Activated CD8-positive, alpha-beta T cell treated with anti-CD3 and anti-CD28 coated beads for 36 hours (primary cell): ENCODE data around the gene BMP4. TPM values are rescaled to one million over a fixed set of nuclear protein-coding genes. Genes with fewer than 3 reads are reported as not detected.

Experiments used
- ATAC-seq: fragments of 200-7000 bp; cut with Tn5 transposase; one replicate; pipeline ENCODE4 v1.10.0; 2021; ENCODE audit warnings: mild to moderate bottlenecking, moderate library complexity
- CTCF ChIA-PET: fragments of 350-600 bp; sonication (Branson Sonifier 250); formaldehyde crosslinking; loops from one replicate; lab custom pipeline; 2021; ENCODE audit warnings: antibody characterized with exemption; lab: Charles Lee
- POLR2A ChIA-PET: fragments of 350-600 bp; sonication (Branson Sonifier 250); formaldehyde crosslinking; loops from one replicate; lab custom pipeline; 2021; ENCODE audit warnings: antibody characterized with exemption; lab: Charles Lee
- DNase-seq: peaks from one replicate; pipeline ENCODE4 v3.0.0-alpha.2; 2020
- H3K27ac Mint-ChIP-seq: one replicate; pipeline ENCODE4 v1.8.0; 2021; ENCODE audit warnings: mild to moderate bottlenecking, mixed read lengths
- H3K27me3 Mint-ChIP-seq: one replicate; pipeline ENCODE4 v1.8.0; 2021; ENCODE audit warnings: mixed read lengths
- H3K36me3 Mint-ChIP-seq: one replicate; pipeline ENCODE4 v1.8.0; 2021; ENCODE audit warnings: low read depth, mixed read lengths
- H3K4me1 Mint-ChIP-seq: one replicate; pipeline ENCODE4 v1.8.0; 2021; ENCODE audit warnings: low read depth, mixed read lengths
- H3K4me3 Mint-ChIP-seq: one replicate; pipeline ENCODE4 v1.8.0; 2021; ENCODE audit warnings: mild to moderate bottlenecking, moderate library complexity, mixed read lengths
- H3K9me3 Mint-ChIP-seq: one replicate; pipeline ENCODE4 v1.8.0; 2021; ENCODE audit warnings: mixed read lengths
- CTCF ChIP-seq: fragments of 200-600 bp; IDR thresholded peaks from one replicate; pipeline ENCODE4 v1.8.0; 2022; ENCODE audit warnings: antibody characterized with exemption, mild to moderate bottlenecking
- intact Hi-C: fragments of 100-400 bp; cut with micrococcal nuclease; formaldehyde crosslinking; loops from one replicate; pipeline ENCODE4 v1.10.0; 2022
- microRNA-seq: library from miRNA; unstranded; fragments of <30 nt; microRNA quantifications from one replicate; pipeline ENCODE4 v1.2.0, GENCODE V29; 2022; ENCODE audit warnings: borderline microRNAs expressed, borderline replicate concordance
- total RNA-seq, 2 experiments: library from RNA; stranded (reverse); gene quantifications; one replicate each; pipeline ENCODE4 v1.2.3, GENCODE V29; 2021

Gene BMP4
- total RNA-seq, 2 experiments from 2014 or later, result not detected

GRCh38 chr14:53915364-53916014 is 41.1 kb downstream of the BMP4 start:
- intact Hi-C loops, result no loop called here
- ChIA-PET POLR2A (no interaction called here), CTCF (no interaction called here)
- no peak for TF ChIP-seq CTCF
- Mint-ChIP-seq H3K36me3 (no peaks in the 10 kb centered on the region), H3K4me3 (no peak overlapping the region), H3K27ac (no peak overlapping the region), H3K4me1 (no peaks in the 10 kb centered on the region), H3K9me3 (peaks cover 6% of the 10 kb centered on the region), H3K27me3 (peaks cover 4% of the 10 kb centered on the region)
- no peak for DNase-seq
- ATAC-seq, result no peak

DNA sequence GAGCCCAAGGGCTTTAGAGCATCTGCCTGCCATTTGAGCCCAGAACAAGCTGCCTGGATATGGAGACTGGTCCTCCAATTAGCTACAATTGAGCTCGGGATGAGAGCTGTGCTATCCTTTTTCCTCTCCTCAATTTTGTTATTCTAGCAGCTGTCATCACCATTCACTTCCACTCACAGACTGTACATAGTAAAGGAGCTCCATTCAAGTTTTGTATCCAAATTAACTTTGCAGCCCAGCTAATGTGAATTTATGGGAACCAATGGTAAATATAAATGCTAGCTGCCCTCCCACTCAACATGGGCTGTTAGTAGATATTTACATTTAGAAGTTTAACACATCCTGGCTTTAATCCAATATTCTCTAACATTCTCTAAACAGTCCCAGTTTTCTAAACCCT is 44.6 kb downstream of the BMP4 start:
- Mint-ChIP-seq H3K27ac (no peak overlapping the region), H3K36me3 (no peaks in the 10 kb centered on the region), H3K9me3 (peaks cover 6% of the 10 kb centered on the region), H3K4me3 (no peak overlapping the region), H3K4me1 (no peaks in the 10 kb centered on the region), H3K27me3 (no peaks in the 10 kb centered on the region)
- POLR2A ChIA-PET, result no interaction called here
- intact Hi-C loops, result no loop called here
- CTCF ChIA-PET, result interaction anchor here (0.6 kb wide), 1 partner anchor 8 kb away, joined by 3 read pairs; no protein-coding TSS in a partner anchor
- no peak for ATAC-seq
- no peak for DNase-seq
- no peak for TF ChIP-seq CTCF

- intact Hi-C loops, result no loop called here
- Mint-ChIP-seq H3K27me3 (no peaks in the 10 kb centered on the region), H3K36me3 (no peaks in the 10 kb centered on the region), H3K9me3 (no peaks in the 10 kb centered on the region), H3K27ac (no peak overlapping the region), H3K4me1 (no peaks in the 10 kb centered on the region), H3K4me3 (no peak overlapping the region)
- CTCF ChIA-PET, result no interaction called here
- no peak for DNase-seq
- POLR2A ChIA-PET, result no interaction called here
- no peak for TF ChIP-seq CTCF
- no peak for ATAC-seq
Measured at GRCh38 chr14:53908416-53908815, 48.2 kb downstream of the BMP4 start.

DNA sequence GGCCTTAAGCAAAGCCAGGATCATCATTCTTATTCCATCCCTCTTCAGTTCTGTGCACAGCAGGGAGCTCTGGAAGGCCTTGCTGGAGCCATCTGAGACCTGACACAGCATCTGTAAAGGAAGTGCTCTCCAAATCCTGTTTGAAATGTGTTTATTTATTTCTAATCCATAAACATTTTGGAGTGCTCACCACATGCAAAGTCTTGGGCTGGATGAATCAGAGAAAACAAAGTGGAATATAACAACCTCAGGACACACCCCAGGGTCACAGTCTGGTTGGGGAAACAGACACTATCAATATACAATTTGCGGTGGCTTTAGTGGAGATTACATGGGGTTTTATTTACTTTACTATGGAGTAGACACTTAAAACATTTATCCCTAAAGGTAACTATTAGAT is 54.3 kb downstream of the BMP4 start:
- Mint-ChIP-seq H3K4me3 (no peak overlapping the region), H3K27ac (no peak overlapping the region), H3K36me3 (no peaks in the 10 kb centered on the region), H3K27me3 (no peaks in the 10 kb centered on the region), H3K9me3 (no peaks in the 10 kb centered on the region), H3K4me1 (no peaks in the 10 kb centered on the region)
- DNase-seq, result no peak
- CTCF ChIA-PET, result no interaction called here
- ATAC-seq, result no peak
- POLR2A ChIA-PET, result no interaction called here
- intact Hi-C loops, result no loop called here
- no peak for TF ChIP-seq CTCF

DNA sequence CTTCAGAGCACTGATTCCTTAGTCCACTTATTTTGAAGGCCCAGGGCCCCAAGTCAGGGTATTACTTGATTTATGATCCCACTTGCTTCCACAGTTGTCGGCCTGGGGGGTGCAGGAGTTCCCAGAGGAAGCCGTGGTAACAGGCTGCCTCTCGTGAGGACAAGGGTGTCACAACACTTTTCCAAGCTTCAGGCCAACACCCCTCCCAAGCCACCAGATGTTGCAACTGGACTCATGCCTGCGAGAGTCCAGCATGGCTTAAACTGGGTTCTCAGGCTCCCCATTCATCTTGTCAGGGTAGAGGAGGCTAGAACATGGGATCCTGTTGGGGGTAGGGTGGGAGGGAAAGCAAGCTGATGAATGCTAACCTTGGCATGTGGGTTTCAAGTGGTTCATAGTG is 56.1 kb downstream of the BMP4 start:
- H3K4me3 Mint-ChIP-seq, result no peak overlapping the region
- no peak for TF ChIP-seq CTCF
- ChIA-PET CTCF (no interaction called here), POLR2A (no interaction called here)
- DNase-seq (no peak), ATAC-seq (no peak)
- H3K9me3 Mint-ChIP-seq, result no peaks in the 10 kb centered on the region
- H3K4me1 Mint-ChIP-seq, result no peaks in the 10 kb centered on the region
- H3K36me3 Mint-ChIP-seq, result no peaks in the 10 kb centered on the region
- no peaks in the 10 kb centered on the region for H3K27me3 Mint-ChIP-seq
- intact Hi-C loops, result no loop called here
- H3K27ac Mint-ChIP-seq, result no peak overlapping the region

Small RNA genes within 50 kb of the gene (microRNA-seq; reads per million reads assigned to microRNA genes)
- gene MIR5580, result not detected
